PFSK-1 (cell line): Measurements from ENCODE around the gene DOHH.

ENCODE experiments used
- POLR2AphosphoS5 ChIP-seq: IDR thresholded peaks from 2 replicates; pipeline ENCODE4 v1.6.1; 2012; ENCODE audit warnings: low read depth, mild to moderate bottlenecking, control low read depth, low read length, moderate library complexity
- REST ChIP-seq, 2 experiments: IDR thresholded peaks; 2 replicates each; pipeline versions ENCODE4 v1.6.1 to v1.8.0; 2011 to 2012; ENCODE audit warnings: low read depth in 2 of 2, low read length in 2 of 2, control low read depth in 1 of 2, inconsistent platforms in 1 of 2, mild to moderate bottlenecking in 1 of 2, moderate library complexity in 1 of 2; ENCODE audit not compliant: insufficient read depth in 1 of 2
- TAF1 ChIP-seq: IDR thresholded peaks from 2 replicates; pipeline ENCODE4 v1.6.1; 2012; ENCODE audit warnings: low read length, control low read depth, borderline replicate concordance; ENCODE audit not compliant: insufficient read depth

- TF ChIP-seq TAF1 (no peak), POLR2AphosphoS5 (no peak), REST (IDR thresholded peaks at IDR 0.05; ENCODE audit: insufficient read depth in 1 of 2, low read depth in 2 of 2, low read length in 2 of 2) (no peak)
Observed at GRCh38 chr19:3476830-3477229, 23.6 kb downstream of the DOHH start.
